SK-N-SH (cell line): Measurements from ENCODE around the gene STIP1. TPM values are rescaled to one million over a fixed set of nuclear protein-coding genes. Genes with fewer than 3 reads are reported as not detected.

Experiments
- CTCF ChIA-PET: fragments of 300-600, 350-600 bp; formaldehyde crosslinking; extraction: SDS; loops from one replicate; lab custom pipeline; 2021; lab: Yijun Ruan, JAX
- POLR2A ChIA-PET: fragments of 350-600 bp; sonication (Branson Sonifier 250); formaldehyde crosslinking; extraction: SDS; loops from one replicate; lab custom pipeline; 2020; ENCODE audit warnings: antibody characterized with exemption, inconsistent platforms; lab: Yijun Ruan, JAX
- DNase-seq: peaks from one replicate; pipeline ENCODE4 v3.0.0; 2012
- H2AFZ ChIP-seq: fragments of 200-600 bp; sonication (generic); 2 replicates; pipeline ENCODE4 v1.8.1; 2016; ENCODE audit warnings: antibody characterized with exemption, mild to moderate bottlenecking, low read depth
- H3F3A ChIP-seq: fragments of 200-600 bp; sonication (generic); replicated peaks from 2 replicates; pipeline ENCODE3; 2016; ENCODE audit warnings: antibody characterized with exemption, mild to moderate bottlenecking; ENCODE audit not compliant: insufficient read depth
- H3K27ac ChIP-seq, 2 experiments: fragments of 200-500 bp in 1 of 2; fragments of 200-600 bp in 1 of 2; sonication (Bioruptor generic) in 1 of 2; sonication (generic), shearing (Covaris generic) in 1 of 2; 2 replicates each; pipeline versions ENCODE4 v1.5.1 to v1.6.1; 2014 to 2016; ENCODE audit warnings: low read depth in 2 of 2, inconsistent platforms in 1 of 2, low read length in 1 of 2, mild to moderate bottlenecking in 1 of 2, mixed read lengths in 1 of 2
- H3K27me3 ChIP-seq: fragments of 200-600 bp; sonication (generic), shearing (Covaris generic); 2 replicates; pipeline ENCODE4 v1.6.1; 2016; ENCODE audit warnings: mixed run types; ENCODE audit not compliant: insufficient read depth
- H3K36me3 ChIP-seq, 2 experiments: fragments of 200-500 bp in 1 of 2; fragments of 200-600 bp in 1 of 2; sonication (Bioruptor generic) in 1 of 2; sonication (generic) in 1 of 2; replicated peaks in 1 of 2; 2 replicates each; pipeline versions ENCODE3 to v1.5.1; 2014 to 2016; ENCODE audit warnings: low read length in 1 of 2, mild to moderate bottlenecking in 1 of 2; ENCODE audit not compliant: insufficient read depth in 2 of 2, control insufficient read depth in 1 of 2
- H3K4me1 ChIP-seq, 2 experiments: fragments of 200-500 bp in 1 of 2; fragments of 200-600 bp in 1 of 2; sonication (Bioruptor generic) in 1 of 2; sonication (generic), shearing (Covaris generic) in 1 of 2; 2 replicates each; pipeline versions ENCODE4 v1.5.1 to v1.6.1; 2014 to 2016; ENCODE audit warnings: low read depth in 1 of 2, low read length in 1 of 2, mixed run types in 1 of 2; ENCODE audit not compliant: insufficient read depth in 2 of 2, control insufficient read depth in 1 of 2
- H3K4me2 ChIP-seq: fragments of 200-600 bp; sonication (generic), shearing (Covaris generic); 2 replicates; pipeline ENCODE4 v1.6.1; 2017; ENCODE audit warnings: mixed run types
- H3K4me3 ChIP-seq, 2 experiments: fragments of 200-500 bp in 1 of 2; fragments of 200-600 bp in 1 of 2; sonication (Bioruptor generic) in 1 of 2; sonication (generic), shearing (Covaris generic) in 1 of 2; 2 replicates each; pipeline versions ENCODE4 v1.5.1 to v1.8.1; 2014 to 2016; ENCODE audit warnings: low read depth in 2 of 2, inconsistent platforms in 1 of 2, low read length in 1 of 2, mild to moderate bottlenecking in 1 of 2, mixed read lengths in 1 of 2, moderate library complexity in 1 of 2
- H3K79me2 ChIP-seq: fragments of 200-600 bp; sonication (generic); 2 replicates; pipeline ENCODE4 v1.8.1; 2017; ENCODE audit warnings: mild to moderate bottlenecking; ENCODE audit not compliant: insufficient read depth
- H3K9ac ChIP-seq: fragments of 200-600 bp; sonication (generic); 2 replicates; pipeline ENCODE4 v1.6.1; 2017; ENCODE audit warnings: mixed run types
- H3K9me2 ChIP-seq: fragments of 200-600 bp; sonication (generic); 2 replicates; pipeline ENCODE4 v1.6.1; 2017; ENCODE audit warnings: mixed run types
- H3K9me3 ChIP-seq: fragments of 200-600 bp; sonication (generic); 2 replicates; pipeline ENCODE4 v1.6.1; 2017; ENCODE audit warnings: mixed run types, mild to moderate bottlenecking, moderate library complexity
- H4K20me1 ChIP-seq: fragments of 200-600 bp; sonication (generic); 2 replicates; pipeline ENCODE4 v1.6.1; 2017; ENCODE audit warnings: mild to moderate bottlenecking, mixed run types; ENCODE audit not compliant: insufficient read depth
- CHD2 ChIP-seq: fragments of 150-350 bp; IDR thresholded peaks from 2 replicates; pipeline ENCODE4 v1.6.1; 2018; ENCODE audit warnings: low read length; ENCODE audit not compliant: partially characterized antibody
- ELF1 ChIP-seq: IDR thresholded peaks from 2 replicates; pipeline ENCODE4 v1.4.0; 2012
- EP300 ChIP-seq, 2 experiments: IDR thresholded peaks; 2 replicates each; pipeline versions ENCODE4 v1.4.0 to v1.6.1; 2012; ENCODE audit warnings: borderline replicate concordance in 1 of 2, low read depth in 1 of 2, low read length in 1 of 2
- FOSL2 ChIP-seq: IDR thresholded peaks from 2 replicates; pipeline ENCODE4 v1.4.0; 2012; ENCODE audit warnings: low read depth, mild to moderate bottlenecking, moderate library complexity, borderline replicate concordance
- FOXM1 ChIP-seq: IDR thresholded peaks from 2 replicates; pipeline ENCODE4 v1.4.0; 2012; ENCODE audit warnings: low read depth, mild to moderate bottlenecking
- GABPA ChIP-seq: IDR thresholded peaks from 2 replicates; pipeline ENCODE4 v1.4.0; 2012; ENCODE audit warnings: low read depth, mild to moderate bottlenecking
- JUND ChIP-seq: IDR thresholded peaks from 2 replicates; pipeline ENCODE4 v1.4.0; 2012
- NFIC ChIP-seq: IDR thresholded peaks from 2 replicates; pipeline ENCODE4 v1.4.0; 2012; ENCODE audit warnings: borderline replicate concordance
- POLR2AphosphoS5 ChIP-seq: IDR thresholded peaks from 2 replicates; pipeline ENCODE4 v1.6.1; 2012; ENCODE audit warnings: low read depth, low read length
- RAD21 ChIP-seq: IDR thresholded peaks from 2 replicates; pipeline ENCODE4 v1.6.1; 2012; ENCODE audit warnings: mild to moderate bottlenecking, low read length
- RCOR1 ChIP-seq: fragments of 150-350 bp; IDR thresholded peaks from 2 replicates; pipeline ENCODE4 v1.6.1; 2017; ENCODE audit warnings: antibody characterized with exemption, low read length
- REST ChIP-seq: IDR thresholded peaks from 2 replicates; pipeline ENCODE4 v1.6.1; 2012; ENCODE audit warnings: mild to moderate bottlenecking, low read depth, low read length, moderate library complexity
- RXRA ChIP-seq: IDR thresholded peaks from 2 replicates; pipeline ENCODE4 v1.4.0; 2012; ENCODE audit warnings: low read depth, mild to moderate bottlenecking, borderline replicate concordance
- TCF12 ChIP-seq: IDR thresholded peaks from 2 replicates; pipeline ENCODE4 v1.4.0; 2012
- USF1 ChIP-seq: IDR thresholded peaks from 2 replicates; pipeline ENCODE4 v1.4.0; 2012; ENCODE audit warnings: low read depth, borderline replicate concordance
- WGBS: methylation state at CpG from one replicate; pipeline ENCODE4 v1.1.6; 2017; ENCODE audit warnings: low lambda C conversion rate; 5-methylcytosine and 5-hydroxymethylcytosine counted together
- polyA plus RNA-seq, 3 experiments: library from polyadenylated mRNA; depleted of rRNA; stranded (reverse); fragments of >200 nt; gene quantifications; 2 replicates each; pipeline ENCODE4 v1.2.3, GENCODE V29; 2012
- TF ChIP-seq, protein P1 (sequence below): IDR thresholded peaks from 2 replicates; pipeline ENCODE4 v1.4.0; 2012; ENCODE audit warnings: low read depth, borderline replicate concordance
- TF ChIP-seq, protein P2 (sequence below): fragments of 150-350 bp; IDR thresholded peaks from 2 replicates; pipeline ENCODE4 v1.6.1; 2016; ENCODE audit warnings: mild to moderate bottlenecking, low read depth, low read length

STIP1 gene
- polyA plus RNA-seq, 1 of the 3 experiments (the other 2 are of a cell fraction): 163 TPM

DNA sequence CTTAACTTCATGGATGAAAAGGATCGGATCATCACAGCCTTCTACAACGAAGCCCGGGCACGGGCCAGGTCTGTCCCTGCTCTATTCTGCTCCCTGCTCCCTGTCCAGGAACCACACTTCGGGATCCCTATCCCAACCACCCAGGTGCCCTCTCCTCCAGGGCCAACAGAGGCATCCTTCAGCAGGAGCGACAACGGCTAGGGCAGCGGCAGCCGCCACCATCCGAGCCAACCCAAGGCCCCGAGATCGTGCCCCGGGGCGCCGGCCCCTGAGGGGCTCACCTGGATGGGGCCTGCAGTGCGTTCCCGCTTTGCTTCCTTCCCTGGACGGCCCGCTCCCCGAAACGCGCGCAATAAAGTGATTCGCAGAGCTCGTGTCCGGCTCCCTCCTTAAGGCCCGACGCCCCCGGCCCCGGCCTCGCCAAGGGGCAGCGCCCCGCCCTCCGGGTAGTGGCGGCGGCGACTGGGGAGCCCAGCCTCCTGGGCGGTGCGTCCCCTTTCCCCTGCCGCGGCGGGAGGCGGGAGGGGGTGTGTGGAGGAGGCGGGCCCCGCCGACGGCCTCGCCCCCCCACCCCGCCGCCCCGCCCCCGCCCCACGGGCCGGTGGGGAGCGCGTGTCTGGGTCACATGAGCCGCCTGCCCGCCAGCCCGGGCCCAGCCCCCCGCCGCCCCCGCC lies 48.1 kb downstream of the STIP1 start, which contains the start of gene VEGFB:
TSS of gene VEGFB (plus strand) at position 672 of the 674 bp plus-strand sequence. CDS start 250 bp downstream, outside the sequence.
- H3K4me2 ChIP-seq: peak within 1 kb of the TSS; percentile 91
- no peaks in the 10 kb centered on the region for H4K20me1 ChIP-seq
- 17% methylated on average over 9 of the region's 62 CpGs for WGBS
- no peaks in the 10 kb centered on the region for H3K9me2 ChIP-seq
- peaks cover 20% of the 10 kb centered on the region for H3K79me2 ChIP-seq
- peak within 1 kb of the TSS in 1 of 2 experiments; percentile 83; a peak in 2 of 4 replicates for H3K27ac ChIP-seq
- TF ChIP-seq POLR2AphosphoS5 (peak; percentile 38; the same call in 1 of the 2 replicates), ELF1 (no peak), CHD2 (no peak), FOSL2 (no peak), EP300 (IDR thresholded peaks at IDR 0.05; ENCODE audit: borderline replicate concordance in 1 of 2, low read depth in 1 of 2, low read length in 1 of 2) (no peak), USF1 (peak; percentile 61; the same call in 1 of the 2 replicates)
- TF ChIP-seq, protein P1, sequence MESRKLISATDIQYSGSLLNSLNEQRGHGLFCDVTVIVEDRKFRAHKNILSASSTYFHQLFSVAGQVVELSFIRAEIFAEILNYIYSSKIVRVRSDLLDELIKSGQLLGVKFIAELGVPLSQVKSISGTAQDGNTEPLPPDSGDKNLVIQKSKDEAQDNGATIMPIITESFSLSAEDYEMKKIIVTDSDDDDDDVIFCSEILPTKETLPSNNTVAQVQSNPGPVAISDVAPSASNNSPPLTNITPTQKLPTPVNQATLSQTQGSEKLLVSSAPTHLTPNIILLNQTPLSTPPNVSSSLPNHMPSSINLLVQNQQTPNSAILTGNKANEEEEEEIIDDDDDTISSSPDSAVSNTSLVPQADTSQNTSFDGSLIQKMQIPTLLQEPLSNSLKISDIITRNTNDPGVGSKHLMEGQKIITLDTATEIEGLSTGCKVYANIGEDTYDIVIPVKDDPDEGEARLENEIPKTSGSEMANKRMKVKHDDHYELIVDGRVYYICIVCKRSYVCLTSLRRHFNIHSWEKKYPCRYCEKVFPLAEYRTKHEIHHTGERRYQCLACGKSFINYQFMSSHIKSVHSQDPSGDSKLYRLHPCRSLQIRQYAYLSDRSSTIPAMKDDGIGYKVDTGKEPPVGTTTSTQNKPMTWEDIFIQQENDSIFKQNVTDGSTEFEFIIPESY: no peak
- H3K4me3 ChIP-seq: peak within 1 kb of the TSS; percentile 69 to 70
- H3K9me3 ChIP-seq: no peaks in the 10 kb centered on the region
- peak within 1 kb of the TSS; percentile 66 for H3K9ac ChIP-seq
- H3K4me1 ChIP-seq: peaks cover 11 to 47% of the 10 kb centered on the region in 2 experiments; a peak in 2 of 4 replicates
- peaks cover 0 to 20% of the 10 kb centered on the region in 2 experiments for H3K36me3 ChIP-seq
- no peak within 1 kb of the TSS for H2AFZ ChIP-seq
- H3K27me3 ChIP-seq: no peaks in the 10 kb centered on the region
- CTCF ChIA-PET: interaction anchor here (1.0 to 3.4 kb wide), 4 partner anchors 13 to 70 kb away, joined by 3 to 15 read pairs (median 6); partner anchors contain the start of genes PLCB3 and PPP1R14B
- H3F3A ChIP-seq: peaks cover 31% of the 10 kb centered on the region
- peak; percentile 92 for DNase-seq
- POLR2A ChIA-PET: interaction anchor here (0.6 to 0.7 kb wide), 3 partner anchors 28 to 1381 kb away, joined by 3 to 4 read pairs (median 3); partner anchors contain the start of gene FERMT3

DNA sequence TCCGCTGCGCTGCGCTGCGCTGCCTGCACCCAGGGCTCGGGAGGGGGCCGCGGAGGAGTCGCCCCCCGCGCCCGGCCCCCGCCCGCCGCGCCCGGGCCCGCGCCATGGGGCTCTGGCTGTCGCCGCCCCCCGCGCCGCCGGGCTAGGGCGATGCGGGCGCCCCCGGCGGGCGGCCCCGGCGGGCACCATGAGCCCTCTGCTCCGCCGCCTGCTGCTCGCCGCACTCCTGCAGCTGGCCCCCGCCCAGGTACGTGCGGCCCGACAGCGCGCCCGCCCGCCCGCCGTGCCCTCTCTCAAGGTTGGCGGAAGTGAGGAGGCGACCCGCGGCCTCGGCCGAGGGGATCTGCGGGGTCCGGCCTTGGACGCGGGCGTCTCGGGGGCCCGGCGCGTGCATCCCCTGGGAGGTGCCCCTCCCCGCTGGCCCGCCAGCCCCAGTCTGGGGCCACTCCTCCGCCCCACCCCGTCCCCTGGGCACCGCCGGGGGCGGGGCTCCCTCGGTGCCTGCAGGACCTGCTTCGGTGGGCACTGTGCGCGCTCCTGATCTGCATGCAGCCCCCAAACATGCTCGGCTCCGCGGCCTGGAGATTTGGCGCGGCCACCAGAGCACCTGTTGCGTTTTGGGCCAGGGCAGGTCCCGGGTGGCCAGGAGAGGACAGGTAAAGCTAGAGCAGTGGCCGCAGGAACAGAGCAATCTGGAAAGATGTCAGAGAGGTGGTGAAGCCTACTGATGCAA lies 48.8 kb downstream of the STIP1 start:
- H3K9ac ChIP-seq: peak overlapping the region; percentile 63
- WGBS: 6% methylated on average over 10 of the region's 80 CpGs
- peak overlapping the region; percentile 63 to 66 for H3K4me3 ChIP-seq
- H3K9me2 ChIP-seq: no peaks in the 10 kb centered on the region
- H3K27me3 ChIP-seq: no peaks in the 10 kb centered on the region
- H3K79me2 ChIP-seq: peaks cover 19% of the 10 kb centered on the region
- ChIA-PET CTCF (interaction anchor here (1.1 to 3.4 kb wide), 5 partner anchors 16 to 69 kb away, joined by 4 to 15 read pairs (median 6); partner anchors contain the start of gene PLCB3), POLR2A (interaction anchor here (0.6 kb wide), 1 partner anchor 1380 kb away, joined by 3 read pairs; no protein-coding TSS in a partner anchor)
- H3K4me1 ChIP-seq: peaks cover 11 to 42% of the 10 kb centered on the region in 2 experiments; a peak in 2 of 4 replicates
- H3K36me3 ChIP-seq: peaks cover 0 to 18% of the 10 kb centered on the region in 2 experiments
- H3K27ac ChIP-seq: peak overlapping the region in 1 of 2 experiments; percentile 83; a peak in 2 of 4 replicates
- no peak overlapping the region for H2AFZ ChIP-seq
- H3F3A ChIP-seq: peaks cover 32% of the 10 kb centered on the region
- H3K9me3 ChIP-seq: no peaks in the 10 kb centered on the region
- peak; percentile 79 for DNase-seq
- H4K20me1 ChIP-seq: no peaks in the 10 kb centered on the region
- peak overlapping the region; percentile 89 for H3K4me2 ChIP-seq
- TF ChIP-seq TCF12: no peak
- no peak for TF ChIP-seq JUND
- no peak for TF ChIP-seq RAD21
- TF ChIP-seq, protein P2, sequence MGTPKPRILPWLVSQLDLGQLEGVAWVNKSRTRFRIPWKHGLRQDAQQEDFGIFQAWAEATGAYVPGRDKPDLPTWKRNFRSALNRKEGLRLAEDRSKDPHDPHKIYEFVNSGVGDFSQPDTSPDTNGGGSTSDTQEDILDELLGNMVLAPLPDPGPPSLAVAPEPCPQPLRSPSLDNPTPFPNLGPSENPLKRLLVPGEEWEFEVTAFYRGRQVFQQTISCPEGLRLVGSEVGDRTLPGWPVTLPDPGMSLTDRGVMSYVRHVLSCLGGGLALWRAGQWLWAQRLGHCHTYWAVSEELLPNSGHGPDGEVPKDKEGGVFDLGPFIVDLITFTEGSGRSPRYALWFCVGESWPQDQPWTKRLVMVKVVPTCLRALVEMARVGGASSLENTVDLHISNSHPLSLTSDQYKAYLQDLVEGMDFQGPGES: no peak
- TF ChIP-seq ELF1: no peak
- no peak for TF ChIP-seq NFIC
- no peak for TF ChIP-seq RCOR1
- TF ChIP-seq GABPA: no peak
- no peak for TF ChIP-seq RXRA
- no peak for TF ChIP-seq REST
- no peak for TF ChIP-seq CHD2
- no peak for TF ChIP-seq FOXM1
